MV-4-11 (cell line): ENCODE measurements around the gene DUSP9.

Experiments used
- DNase-seq: peaks from one replicate; lab custom pipeline; 2025; lab: John Stamatoyannopoulos, UW

The DUSP9 gene

DNA sequence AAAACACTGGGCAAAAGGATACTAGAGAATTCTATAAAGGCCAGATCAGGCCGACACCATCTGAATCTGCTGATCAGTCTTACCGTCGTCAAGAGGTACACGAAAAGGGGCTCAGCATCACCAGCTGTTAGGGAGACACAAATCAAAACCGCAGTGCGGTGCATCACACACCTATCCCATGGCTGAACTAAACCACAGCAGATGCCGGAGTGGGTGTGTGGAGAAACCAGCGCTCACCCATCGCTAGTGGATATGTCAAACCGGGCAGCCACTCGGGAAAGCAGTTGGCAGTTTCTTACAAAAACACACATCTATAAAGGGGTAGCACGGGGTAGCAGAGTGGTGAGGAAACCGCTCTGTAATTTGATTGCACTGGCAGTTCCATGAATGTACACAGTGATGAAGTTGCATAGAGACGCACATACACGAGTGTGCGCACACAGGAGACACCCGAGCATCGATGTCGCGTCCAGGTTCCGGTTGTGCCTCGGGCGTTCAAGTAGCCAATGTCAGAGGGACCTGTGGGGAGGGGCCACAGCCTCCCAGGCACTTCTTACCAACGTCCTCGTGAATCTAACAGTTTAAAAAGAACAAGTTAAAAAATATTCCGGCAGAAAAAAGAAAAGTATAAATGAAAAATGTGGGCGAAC, 24.9 kb upstream of the DUSP9 start:
- DNase-seq: no peak

DNA sequence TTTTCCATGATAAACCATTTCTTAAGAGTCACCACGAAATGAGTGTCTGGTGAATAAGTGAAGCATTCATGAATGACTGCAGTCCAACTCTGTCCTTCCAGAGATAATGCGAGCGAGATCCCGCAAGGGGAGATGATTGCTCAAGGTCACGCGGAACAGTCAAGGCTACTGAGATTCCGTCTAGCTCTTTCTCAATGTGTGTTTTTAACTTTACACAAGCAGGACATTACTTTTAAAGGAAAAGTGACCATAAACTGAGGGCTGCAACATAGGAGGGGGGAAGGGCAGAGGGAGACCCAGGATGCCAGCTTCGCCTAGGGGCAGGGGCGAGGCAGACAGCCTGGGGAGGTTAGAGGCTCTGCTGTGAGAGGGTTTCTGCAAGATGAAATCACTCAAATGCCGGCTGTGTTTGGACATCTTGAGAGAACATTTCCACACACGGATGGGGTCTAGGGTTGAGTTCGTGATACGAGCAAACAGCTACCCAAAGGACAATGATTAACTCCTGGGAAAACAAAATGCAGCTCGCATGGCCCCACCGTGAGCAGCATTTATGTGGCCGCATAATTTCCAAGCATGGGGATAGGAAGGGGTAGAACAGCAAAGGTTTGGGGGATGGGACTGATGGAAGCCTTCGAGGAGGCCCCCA, 24.2 kb upstream of the DUSP9 start:
- DNase-seq: no peak

DNA sequence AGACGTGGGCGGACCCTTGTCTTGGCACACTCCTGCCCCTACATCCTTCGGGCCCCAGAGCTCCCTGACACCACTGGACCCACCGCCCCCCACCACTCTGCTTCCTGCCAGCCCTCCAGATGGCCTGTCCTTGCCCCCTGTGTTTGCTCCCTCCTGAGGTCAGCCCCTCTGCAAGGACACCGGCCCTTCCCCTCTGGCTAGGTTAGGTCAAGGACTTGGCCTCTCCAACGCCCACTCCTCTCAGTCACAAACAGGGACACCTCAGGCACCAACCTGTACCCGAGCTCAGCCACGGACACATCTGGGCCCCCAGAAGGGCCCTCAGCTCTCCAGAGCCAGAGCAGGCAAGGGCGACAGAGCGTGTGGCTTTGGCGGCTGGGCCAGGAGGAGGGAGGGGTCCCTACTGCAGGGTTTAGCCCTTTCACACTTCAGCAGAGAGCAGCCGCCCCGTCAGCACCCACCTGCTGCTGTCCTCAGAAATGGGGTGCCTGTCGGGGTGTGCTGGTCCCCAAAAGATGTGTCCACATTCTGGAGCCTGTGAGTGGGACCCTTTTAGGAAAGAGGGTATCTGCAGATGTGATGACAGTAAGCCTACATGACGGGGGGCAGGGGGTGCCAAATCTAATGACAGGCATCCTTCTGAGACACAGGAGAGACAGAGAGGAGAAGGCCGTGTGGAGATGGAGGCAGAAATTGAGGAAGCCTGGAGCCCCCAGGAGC, 23.5 kb upstream of the DUSP9 start:
- no peak for DNase-seq

DNA sequence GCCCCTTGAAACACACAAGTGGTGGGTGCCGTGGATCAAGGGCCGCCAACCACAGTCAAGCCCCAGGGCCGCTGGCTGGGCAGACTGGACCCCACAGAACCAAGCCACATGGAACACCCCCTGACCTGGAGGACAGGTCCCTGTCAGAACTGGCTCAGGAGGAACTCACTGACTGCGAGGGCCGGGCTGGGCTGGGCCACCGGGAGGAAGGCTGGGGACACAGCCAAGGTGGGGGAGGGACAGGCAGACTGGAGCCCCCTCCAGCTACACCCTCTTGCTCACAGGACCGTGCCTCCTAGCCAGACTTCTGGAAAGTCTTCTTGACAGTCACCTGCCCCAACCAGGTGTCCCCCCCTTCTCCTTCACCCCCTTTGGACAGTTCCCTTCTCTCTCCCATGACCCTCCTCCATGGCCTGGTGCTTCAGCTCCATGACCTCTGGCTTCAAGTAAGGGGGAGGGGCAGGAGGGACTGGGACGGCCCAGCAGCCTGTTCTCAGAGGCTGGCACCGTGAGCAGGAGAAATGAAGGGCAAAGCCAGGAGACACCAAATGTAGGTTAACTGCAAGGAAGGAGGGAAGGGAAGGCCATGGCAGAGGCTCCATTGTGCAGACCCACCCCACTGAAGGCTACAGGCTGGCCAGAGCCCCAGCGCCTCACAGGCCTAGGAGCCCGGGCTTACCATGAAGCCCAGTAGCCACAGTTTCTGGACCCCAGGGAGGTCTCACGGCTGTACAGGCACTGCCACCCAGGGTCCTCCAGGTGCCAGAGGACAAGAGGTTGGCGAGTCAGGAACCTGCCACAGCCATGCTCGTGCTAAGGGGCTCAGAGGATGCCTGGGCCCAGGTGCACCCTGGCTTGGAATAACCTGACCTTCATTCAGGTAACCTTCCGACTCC, 22.6 kb upstream of the DUSP9 start:
- DNase-seq: no peak

DNA sequence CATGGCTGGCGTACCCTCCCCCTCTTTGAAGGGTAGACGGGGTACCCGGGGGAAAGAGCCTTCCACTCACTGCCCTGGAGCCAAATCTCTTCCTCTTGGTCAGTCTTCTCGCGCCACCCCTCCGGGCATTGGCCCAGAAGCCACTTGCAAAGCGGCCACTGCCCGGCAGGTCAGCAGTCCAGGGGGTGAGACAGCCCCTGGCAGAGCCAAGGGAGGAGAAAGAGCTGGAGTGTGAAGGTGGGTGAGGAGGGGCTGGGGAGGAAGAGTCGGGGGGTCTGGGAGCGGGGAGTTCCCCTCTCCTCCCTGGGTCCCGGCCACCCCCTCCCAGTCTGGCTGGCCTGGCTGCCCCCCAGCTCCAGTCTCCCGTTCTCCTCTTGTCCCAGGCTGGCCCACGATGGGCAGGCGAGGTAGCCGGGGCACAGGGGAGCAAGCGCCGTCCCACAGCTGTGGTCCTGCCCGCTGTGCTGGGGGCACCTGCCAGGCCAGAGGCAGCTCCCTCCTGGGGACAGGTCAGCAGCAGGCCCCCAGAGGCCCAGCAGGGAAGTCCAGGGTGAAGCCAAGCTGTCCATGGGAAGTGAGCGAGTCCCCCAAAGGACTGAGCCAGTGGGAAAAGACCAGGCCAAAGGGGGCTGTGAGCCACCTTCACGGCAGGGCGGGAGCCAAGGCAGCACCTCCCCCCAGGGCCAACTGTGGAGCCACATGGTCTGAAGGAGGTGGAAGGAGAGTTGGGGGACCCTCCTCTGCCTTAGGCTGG, 21.6 kb upstream of the DUSP9 start:
- DNase-seq: no peak

DNA sequence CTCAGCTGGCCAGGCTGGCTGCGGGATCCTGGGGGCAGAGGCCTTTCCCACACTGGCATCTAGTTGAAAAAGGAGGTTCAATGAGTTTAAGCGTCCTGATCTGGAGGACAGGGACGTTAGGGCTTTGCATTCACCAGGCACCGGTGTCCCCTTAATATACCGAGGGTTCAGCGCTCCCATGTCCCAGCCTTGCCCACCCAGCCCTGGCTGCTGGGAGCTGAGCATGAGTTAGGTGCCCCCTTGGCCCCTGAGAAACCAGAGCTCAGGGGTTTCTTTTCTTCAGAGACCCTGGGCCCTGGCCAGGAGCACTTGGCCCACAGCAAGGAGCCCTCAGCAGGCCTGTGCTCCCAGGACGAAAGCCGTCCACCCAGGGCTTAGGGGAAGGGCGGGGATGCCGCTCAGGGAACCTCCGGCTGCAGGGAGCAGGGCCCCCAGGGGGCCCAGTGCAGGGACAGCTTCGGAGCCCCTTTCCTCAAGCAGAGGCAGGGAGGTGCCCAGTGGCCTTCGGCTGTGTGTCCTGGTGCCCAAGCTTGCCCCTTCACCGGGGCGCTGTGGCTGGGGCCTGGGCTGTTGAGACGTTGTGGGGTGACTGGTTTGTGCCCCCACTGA, 20.9 kb upstream of the DUSP9 start:
- no peak for DNase-seq

DNA sequence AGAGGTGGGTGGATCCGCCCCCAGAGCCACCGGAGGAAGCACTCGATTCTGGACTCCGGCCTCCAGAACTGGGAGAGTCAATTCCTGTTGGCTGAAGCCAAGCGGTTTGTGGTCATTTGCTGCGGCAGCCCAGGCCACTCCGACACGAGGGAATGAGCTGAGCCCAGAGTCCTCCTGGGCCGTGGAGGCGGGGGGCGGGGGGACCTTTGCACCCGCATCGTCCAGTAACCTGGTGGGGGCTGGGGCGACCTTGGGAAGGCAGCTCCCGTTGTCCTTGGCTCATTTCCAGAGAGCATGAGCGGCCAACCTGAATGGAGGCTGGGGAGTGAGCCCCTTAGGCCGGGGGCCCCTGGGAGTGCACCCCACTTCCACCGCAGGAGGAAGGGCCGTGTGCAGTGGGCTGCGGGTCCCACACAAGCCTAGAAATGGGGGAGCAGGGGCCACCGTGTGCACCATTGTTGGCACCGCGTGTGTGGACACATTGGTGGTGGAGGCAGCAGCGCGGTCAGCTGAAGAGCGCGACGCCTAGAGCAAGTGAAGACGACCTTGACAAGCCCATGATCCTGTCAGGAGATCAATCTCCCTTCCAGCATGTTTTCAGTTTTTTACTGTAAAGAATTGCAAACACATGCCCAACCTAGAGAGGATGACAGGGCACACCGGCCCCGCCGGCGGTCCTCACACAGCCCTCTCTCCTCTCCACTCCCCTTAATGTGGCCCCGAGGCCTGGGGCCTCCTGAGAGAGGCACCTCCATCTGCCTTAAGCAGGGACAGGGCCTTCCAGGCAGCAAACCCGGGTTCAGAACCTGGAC, 19.9 kb upstream of the DUSP9 start:
- no peak for DNase-seq

DNA sequence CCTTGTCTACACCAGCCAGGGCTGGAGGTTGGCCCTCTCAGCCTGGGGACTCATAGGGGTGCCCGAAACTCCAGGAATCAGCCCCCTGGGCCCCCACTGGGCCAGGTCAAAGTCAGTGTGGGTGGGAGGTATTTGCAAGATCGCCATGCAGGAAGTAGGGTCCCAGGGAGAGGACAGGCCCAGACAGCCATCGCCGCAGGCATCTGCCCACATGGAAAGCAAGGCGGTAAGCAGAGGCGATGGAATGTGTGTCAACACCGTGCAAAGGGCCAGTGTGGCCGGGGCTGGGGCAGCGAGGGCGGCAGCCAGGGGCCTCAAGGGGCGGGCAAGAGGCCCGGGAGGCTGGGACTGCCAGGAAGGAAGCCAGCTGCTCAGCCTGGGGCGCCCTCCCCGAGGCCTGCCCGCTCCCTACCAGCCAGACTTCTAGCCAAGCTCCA, 19.3 kb upstream of the DUSP9 start:
- no peak for DNase-seq

DNA sequence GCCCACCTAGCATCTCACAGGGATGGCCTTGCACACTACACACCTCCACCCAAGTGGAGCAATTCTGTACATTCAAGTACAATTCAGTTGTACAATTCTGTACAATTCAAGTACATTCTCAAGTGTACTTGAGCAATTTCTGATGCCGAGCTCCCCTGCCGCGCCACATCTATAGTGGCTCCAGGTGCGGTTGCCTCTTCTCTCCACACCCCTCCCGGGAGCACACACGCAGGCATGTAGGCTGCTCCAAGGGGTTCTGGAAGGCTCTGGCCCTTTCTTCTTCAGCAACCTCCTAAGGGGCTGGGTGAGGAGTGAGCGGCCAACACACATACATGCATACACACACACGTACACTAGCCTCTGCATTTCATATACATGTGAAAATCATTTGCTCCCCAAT, 18.9 kb upstream of the DUSP9 start:
- DNase-seq: no peak

DNA sequence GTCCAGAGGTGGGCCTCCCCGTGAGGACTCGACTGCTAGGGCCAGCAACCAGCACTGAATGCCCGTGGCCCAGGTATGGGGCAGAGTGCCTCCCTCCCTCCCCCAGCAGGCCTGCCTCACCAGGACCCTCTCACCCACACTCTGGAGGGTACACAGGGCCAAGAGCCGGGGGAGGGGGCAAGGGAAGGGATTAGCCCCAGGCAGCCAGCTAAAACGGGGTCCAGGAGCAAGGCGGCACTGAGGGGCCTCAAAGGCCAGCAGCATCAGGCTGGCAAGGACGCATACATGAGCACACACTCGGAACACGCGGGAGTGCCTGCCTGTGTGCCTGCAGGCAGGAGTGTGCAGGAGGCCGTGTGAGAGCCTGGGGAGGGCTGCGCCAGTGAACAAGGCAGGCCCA, 18.3 kb upstream of the DUSP9 start:
- no peak for DNase-seq

DNA sequence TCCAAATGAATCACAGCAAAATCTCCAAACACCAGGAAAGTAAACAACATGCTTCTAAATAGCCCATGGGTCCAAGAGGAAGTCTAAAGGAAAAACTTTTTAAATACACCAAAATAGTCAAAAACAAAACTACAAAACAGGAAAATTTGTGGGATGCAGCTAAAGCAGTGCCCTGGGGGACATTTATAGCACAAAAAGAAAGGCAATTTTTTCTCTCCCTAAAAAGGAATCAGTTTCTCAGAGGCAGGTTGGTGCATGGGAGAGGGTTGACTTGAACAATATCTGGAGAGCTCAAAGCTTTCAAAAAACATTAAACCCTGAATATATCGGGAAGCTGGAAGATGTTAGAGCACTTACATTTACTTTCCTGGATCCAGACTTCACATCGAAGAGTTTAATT, 15.7 kb upstream of the DUSP9 start:
- DNase-seq: no peak

DNA sequence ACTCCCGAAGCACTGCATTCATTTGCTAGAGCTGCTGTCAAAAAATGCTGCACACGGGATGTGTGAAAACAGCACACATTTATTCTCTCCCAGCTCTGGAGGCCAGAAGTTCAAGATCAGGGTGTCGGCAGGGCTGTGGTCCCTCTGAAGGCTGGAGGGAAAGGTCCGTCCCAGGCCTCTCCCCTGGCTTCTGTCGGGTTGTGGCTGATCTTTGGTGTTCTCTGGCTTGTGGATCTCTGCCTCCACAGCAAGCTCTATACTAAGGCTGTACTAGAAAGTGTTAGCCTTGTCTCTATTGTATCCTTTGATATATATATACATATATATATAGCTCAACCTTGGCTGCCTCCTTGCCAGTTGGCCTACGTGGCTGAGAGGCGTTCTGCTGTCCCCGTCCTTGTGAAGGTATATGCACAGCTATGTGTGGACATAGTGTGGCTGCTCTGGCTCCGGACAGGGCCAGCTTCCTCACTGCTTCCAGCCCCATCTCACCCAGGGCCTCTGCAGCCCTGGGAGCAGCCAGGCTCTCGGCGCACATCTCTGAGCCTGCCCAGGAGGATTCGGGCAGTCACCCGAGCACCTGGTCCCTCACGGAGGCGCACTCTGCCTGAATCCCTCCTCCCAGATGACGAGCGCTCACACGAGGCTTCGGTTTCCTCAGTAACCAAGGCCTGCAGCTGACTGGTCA, 15.0 kb upstream of the DUSP9 start:
- no peak for DNase-seq

DNA sequence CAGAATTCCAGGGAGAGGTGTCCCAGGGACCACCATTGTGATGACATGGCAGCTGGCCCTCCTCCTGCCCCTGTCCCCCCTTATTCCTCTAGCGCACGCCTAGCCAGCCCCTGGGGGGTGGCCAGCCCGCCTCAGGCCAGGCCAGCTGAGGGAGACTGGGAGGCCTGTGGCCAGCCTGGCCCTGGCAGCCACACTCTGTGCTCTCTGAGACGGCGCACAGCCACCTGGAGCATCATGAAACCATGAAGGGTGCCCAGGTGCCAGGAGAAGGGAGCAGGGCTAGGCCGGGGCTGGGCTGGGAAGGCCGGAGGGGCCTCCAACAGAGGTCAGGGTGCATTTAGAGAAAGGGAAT, 14.4 kb upstream of the DUSP9 start:
- DNase-seq: no peak

DNA sequence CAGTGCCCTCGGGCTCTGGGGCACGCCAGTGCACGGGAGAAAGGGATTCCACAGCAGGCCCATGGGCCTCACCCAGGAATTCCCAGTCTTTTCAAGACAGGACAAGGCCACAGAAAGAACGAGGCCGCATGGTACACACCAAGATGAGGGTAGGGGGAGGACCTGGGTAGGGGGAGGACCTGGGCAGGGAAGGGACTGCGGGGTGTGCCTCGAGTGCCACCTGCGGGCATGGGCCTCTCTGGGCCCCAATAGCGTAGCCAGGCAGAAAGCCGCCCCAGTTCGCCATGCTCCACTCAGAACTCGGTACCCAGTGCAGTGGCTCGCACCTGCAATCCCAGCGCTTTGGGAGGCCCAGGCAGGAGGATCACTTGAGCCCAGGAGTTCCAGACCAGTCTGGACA, 14.0 kb upstream of the DUSP9 start:
- DNase-seq: no peak

DNA sequence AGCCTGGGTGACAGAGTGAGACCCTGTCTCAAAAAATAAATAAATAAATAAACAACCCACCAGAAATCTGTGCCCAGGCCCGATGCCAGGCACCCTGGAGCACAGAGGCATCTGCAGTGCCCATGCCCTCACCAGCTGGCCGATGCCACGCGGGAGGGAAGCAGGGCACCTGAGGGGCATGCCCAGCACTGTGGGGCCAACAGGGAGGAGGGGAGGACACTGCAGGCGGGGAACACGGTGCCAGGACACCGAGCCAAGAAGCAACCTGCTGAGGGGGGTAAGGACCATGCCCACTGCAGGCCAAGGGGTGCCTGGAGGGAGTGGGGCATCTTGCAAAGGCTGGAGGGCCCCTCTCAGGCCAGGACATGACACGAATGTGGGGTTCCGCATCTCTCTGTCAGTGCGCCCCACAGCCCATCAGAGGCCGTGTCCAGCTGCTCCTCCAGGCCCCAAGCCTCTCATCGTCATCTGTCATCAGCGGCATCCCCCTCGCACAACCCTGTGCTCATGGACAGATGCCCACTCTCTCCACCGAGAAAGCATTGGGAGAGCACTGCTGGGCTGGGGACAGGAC, 13.3 kb upstream of the DUSP9 start:
- DNase-seq: no peak

DNA sequence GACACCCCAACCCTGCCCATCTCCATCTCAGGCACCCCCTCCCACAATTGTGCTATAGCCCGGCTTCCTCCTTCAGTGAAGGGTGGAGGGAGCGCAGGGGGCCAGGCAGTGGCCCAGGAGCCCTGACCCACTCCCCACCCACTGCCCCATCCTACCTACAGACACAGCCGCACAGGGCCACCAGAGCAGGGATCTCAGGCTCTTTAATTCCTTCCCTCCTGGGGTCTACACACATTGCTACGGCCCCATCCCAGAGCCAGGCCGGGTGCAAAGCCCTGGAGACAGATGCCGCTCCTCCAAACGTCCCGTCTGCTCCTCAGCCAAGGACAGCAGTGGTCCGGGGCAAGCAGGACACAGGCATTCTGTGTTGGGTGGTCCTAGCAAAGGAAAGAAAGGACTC, 12.8 kb upstream of the DUSP9 start:
- DNase-seq: no peak

DNA sequence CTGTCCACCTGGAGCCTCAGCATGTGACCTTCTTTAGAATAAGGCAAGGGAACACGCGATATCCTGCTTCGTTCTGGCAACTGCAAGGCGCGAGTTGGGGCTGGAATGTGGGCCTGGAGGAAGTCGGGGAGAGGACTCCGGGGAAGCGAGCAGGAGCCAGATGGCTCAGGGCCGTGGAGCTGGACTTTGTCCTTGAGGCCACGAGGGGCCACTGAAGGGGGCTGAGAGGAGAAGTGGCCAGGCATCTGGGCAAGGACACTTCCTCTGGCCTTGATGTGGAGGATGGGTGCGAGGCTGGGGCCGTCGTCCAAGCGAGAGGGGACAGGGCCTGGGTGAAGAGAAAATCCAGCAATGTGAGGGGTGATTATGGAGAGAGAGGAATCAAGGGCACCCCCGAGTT, 12.2 kb upstream of the DUSP9 start:
- no peak for DNase-seq

DNA sequence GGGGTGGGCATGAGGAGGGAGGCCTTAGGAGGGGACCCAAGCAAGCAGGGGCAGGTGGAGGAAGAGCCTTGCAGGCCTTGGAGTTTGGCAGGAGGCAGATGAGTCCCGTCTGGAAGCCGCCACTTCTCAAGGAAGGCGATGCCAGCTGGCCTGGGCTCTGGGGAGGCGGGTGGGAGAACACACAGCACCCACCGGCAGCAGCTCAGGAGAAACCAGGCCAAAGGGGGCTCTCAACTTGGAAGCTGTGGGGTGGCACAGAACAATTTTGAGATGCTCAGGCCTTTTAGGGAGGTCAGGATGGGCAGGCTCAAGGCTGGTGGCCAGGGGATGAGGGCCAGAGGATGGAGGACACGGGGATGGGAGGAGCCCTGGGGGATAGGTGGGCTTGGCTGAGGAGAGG, 11.6 kb upstream of the DUSP9 start:
- no peak for DNase-seq
